Motor neuron (in vitro differentiated cells): ENCODE data around the gene OR7G3. TPM values are rescaled to one million over a fixed set of nuclear protein-coding genes. Genes with fewer than 3 reads are reported as not detected.

Source experiments
- ATAC-seq, 8 experiments: fragments of 200-7000 bp; cut with Tn5 transposase; replicated peaks in 6 of 8; 2 replicates each; pipeline ENCODE4 v1.8.0; 2021; ENCODE audit warnings: mild to moderate bottlenecking in 8 of 8, moderate library complexity in 8 of 8
- H3K27ac ChIP-seq, 2 donors: fragments of 250-450 bp; sonication (Bioruptor Pico); 2 replicates each; pipeline ENCODE4 v1.9.0; 2021; ENCODE audit warnings: antibody characterized with exemption in 2 of 2, mild to moderate bottlenecking in 2 of 2, moderate library complexity in 1 of 2
- H3K4me1 ChIP-seq, 2 donors: fragments of 250-450 bp; sonication (Bioruptor Pico); replicated peaks in 1 of 2; 2 replicates each; pipeline ENCODE4 v1.6.1; 2021; ENCODE audit warnings: antibody characterized with exemption in 2 of 2, mild to moderate bottlenecking in 2 of 2, moderate library complexity in 1 of 2
- H3K4me3 ChIP-seq, 5 donors: fragments of 250-450 bp; sonication (Bioruptor Pico); 2 replicates each; pipeline ENCODE4 v1.9.0; 2021; ENCODE audit warnings: antibody characterized with exemption in 5 of 5, mild to moderate bottlenecking in 5 of 5, moderate library complexity in 4 of 5
- WGBS, 10 experiments: fragments of 450-650 bp; shearing (Covaris generic); methylation state at CpG; one replicate each; pipeline ENCODE4 v1.0.0; 2022; 5-methylcytosine and 5-hydroxymethylcytosine counted together
- in situ Hi-C, 9 experiments: fragments of 400-800 bp; cut with MboI; loops; one replicate each; pipeline ENCODE4 v1.15.0; 2021; ENCODE audit warnings: low sequenced_read_pairs in 9 of 9, low pct_unique_long_range_greater_than_20kb in 2 of 9; ENCODE audit not compliant: unreplicated experiment in 9 of 9
- total RNA-seq, 8 experiments: library from RNA; unstranded; fragments of 300-600 nt; gene quantifications; 2 replicates each; pipeline versions ENCODE4 v1.2.3 to v1.2.4, GENCODE V29; 2022

The OR7G3 gene
- not detected for total RNA-seq

DNA sequence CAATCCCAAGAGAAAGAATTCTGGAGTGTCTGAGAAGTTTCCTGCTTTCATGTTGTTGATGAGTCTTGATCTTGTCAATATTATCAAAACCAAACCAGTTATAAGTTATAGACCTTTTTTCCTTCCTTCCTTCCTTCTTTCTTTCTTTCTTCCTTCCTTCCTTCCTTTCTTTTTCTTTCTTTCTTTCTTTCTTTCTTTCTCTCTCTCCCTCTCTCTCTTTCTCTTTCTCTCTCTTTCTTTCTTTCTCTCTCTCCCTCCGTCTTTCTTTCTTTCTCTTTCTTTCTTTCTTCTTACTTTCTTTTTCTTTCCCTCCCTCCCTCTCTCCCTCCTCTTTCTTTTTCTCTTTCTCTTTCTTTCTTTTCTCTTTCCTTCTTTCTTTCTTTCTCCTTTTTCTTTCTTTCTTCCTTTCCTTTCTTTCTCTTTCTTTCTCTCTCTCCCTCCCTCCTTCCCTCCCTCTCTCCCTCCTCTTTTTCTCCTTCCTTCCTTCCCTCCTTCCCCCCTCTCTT, at the start of gene OR7G3:
TSS of gene OR7G3 (minus strand) at position 51 of the 506 bp plus-strand sequence. CDS start at position 51, 0 bp downstream.
- no peak for ATAC-seq
- 4 to 42% methylated on average over 1 of the region's 1 CpG; no CpG with 5 or more reads in 8 of the 10 experiments for WGBS, 10 experiments
- Histone ChIP-seq H3K4me3 (no peak within 1 kb of the TSS), H3K4me1 (no peaks in the 10 kb centered on the region), H3K27ac (no peak within 1 kb of the TSS)
- in situ Hi-C loops, result loop anchor here in 2 of 9 experiments (25.0 kb wide), 2 partner anchors 310 to 685 kb away; partner anchors contain the start of genes FBXL12 (in 1 of the 2) and ZNF266 (in 1 of the 2)

DNA sequence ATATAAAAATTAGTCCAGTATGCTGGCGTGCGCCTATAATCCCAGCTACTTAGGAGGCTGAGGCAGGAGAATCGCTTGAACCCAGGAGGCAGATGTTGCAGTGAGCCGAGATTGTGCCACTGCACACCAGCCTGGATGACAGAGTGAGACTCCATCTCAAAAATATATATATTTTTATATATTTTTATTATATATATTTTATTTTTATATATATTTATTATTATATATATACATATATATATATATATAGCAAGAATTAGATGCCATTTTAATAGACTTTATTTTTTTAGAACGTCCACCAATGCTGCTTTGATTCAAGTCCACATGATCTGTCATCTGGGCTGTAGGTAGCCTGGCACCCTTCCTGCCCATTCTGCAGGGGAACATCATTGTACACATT, 48.6 kb upstream of the OR7G3 start:
- Histone ChIP-seq H3K4me1 (no peaks in the 10 kb centered on the region), H3K27ac (no peak overlapping the region), H3K4me3 (no peak overlapping the region)
- ATAC-seq, result no peak
- WGBS, 10 experiments, result 50 to 91% (median 72%) methylated on average over 1 to 5 of the region's 5 CpGs; no CpG with 5 or more reads in 1 of the 10 experiments
- in situ Hi-C loops, result no loop called here

DNA sequence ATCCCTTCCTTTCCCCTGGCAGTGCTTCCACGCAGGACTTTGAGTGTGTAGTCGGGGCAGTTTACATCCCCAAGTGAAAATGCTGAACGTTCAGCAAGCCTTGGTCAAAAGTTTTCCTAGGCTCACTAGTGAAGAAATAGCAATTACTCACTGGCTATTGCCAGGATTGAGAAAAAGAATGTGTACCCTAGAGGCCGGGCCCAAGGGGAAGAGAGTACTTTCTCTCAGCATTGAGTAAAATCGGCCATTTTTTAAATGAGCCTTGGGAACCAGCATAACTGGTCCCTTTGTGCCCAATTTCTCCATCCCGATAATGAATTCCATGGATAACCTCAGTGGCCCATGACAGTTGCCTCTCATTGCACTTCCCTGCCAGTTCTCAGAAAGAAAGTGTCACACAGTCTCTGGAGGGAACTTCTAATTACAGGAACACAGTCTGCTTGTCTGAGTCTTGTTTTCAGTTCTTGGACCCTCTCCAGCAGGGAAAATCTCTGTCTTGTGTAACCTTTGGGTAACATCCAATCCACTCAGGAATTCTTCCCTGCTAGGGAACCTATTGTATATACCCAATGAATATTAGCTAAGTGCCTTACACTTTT, 44.7 kb upstream of the OR7G3 start:
- H3K4me3 ChIP-seq, result no peak overlapping the region
- WGBS, 10 experiments, result 20 to 100% (median 83%) methylated on average over 1 to 5 of the region's 6 CpGs; no CpG with 5 or more reads in 1 of the 10 experiments
- H3K27ac ChIP-seq, result no peak overlapping the region
- no peaks in the 10 kb centered on the region for H3K4me1 ChIP-seq
- in situ Hi-C loops, result no loop called here
- no peak for ATAC-seq

GRCh38 chr19:9166846-9167245, 40.1 kb upstream of the OR7G3 start:
- H3K4me1 ChIP-seq, result no peaks in the 10 kb centered on the region
- no peak overlapping the region for H3K27ac ChIP-seq
- no peak for ATAC-seq
- WGBS, 10 experiments, result 10 to 100% (median 84%) methylated on average over 2 to 4 of the region's 4 CpGs; no CpG with 5 or more reads in 2 of the 10 experiments
- H3K4me3 ChIP-seq, result no peak overlapping the region
- in situ Hi-C loops, result no loop called here

DNA sequence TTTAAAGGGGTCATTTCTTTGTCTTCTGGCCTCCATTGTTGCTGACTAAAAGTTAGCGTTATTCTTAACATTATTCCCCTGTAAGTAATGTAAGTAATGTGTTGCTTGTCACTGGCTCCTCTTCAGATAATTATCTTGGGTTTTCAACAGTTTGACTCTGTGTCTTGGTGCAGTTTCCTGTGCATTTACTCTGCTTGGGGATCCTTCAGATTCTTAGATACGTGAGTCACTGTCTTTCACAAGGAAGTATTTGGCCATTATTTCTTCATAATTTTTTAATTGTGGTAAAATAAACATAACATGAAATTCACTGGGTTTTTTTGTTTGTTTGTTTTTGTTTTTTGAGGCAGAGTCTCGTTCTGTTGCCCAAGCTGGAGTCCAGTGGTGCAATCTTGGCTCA, 38.5 kb upstream of the OR7G3 start:
- Histone ChIP-seq H3K4me1 (no peaks in the 10 kb centered on the region), H3K27ac (no peak overlapping the region), H3K4me3 (no peak overlapping the region)
- ATAC-seq, result no peak
- in situ Hi-C loops, result no loop called here
- WGBS, 10 experiments, result 90 to 100% (median 100%) methylated on average over 1 to 3 of the region's 3 CpGs; no CpG with 5 or more reads in 2 of the 10 experiments

GRCh38 chr19:9161427-9161826, 34.7 kb upstream of the OR7G3 start:
- no peak for ATAC-seq
- in situ Hi-C loops, result no loop called here

DNA sequence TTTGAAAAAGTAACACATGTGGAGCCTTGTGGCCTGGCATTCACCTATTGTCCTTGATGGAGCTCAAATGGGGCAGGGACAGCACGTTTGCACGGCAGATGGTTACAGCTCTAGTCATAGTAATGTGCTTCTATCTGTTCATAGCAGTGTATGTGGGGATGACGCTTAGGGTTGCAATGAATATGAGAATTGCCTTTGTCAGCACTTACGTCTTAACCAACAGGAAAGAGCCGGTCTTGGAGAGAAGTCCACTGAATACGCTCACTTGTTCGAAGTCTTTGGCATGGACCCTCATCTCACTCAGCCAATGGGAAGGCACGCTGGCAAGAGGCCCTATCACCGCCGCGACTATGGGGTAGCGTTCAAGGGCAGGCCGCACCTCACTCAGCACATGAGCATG, 33.1 kb upstream of the OR7G3 start:
- no peak for ATAC-seq
- H3K4me3 ChIP-seq, result no peak overlapping the region
- no peaks in the 10 kb centered on the region for H3K4me1 ChIP-seq
- H3K27ac ChIP-seq, result no peak overlapping the region
- in situ Hi-C loops, result no loop called here
- 85 to 100% (median 100%) methylated on average over 1 to 10 of the region's 13 CpGs; no CpG with 5 or more reads in 4 of the 10 experiments for WGBS, 10 experiments

More at GRCh38 chr19:9161427-9161826, 34.7 kb upstream of the OR7G3 start:
- Histone ChIP-seq H3K27ac (no peak overlapping the region), H3K4me3 (no peak overlapping the region), H3K4me1 (no peaks in the 10 kb centered on the region)
- WGBS, 10 experiments, result 94 to 100% (median 96%) methylated on average over 1 to 10 of the region's 12 CpGs; no CpG with 5 or more reads in 3 of the 10 experiments

DNA sequence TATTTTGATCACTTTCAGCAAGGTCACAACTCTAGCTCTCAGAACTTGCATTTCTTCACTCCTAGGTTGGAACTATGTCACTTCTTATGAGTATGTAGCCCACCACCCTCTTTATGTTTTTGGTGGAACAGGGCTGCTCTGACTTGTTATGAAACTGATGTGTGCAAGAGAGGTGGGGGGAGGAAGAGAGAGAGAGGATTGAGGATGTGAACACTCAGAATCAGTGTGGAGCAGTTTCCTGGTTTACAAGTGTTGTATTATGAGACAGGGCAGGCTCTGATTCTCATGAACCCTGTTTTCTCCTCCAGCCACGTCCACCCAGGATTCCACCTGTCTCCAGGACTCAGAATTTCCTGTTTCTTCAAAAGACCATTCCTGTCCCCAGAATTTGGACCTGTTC, 29.6 kb upstream of the OR7G3 start:
- in situ Hi-C loops, result no loop called here
- H3K27ac ChIP-seq, result no peak overlapping the region
- no peak for ATAC-seq
- H3K4me3 ChIP-seq, result no peak overlapping the region
- whole genome bisulfite sequencing, 10 experiments, result 50 to 100% methylated on average over 1 of the region's 1 CpG; no CpG with 5 or more reads in 8 of the 10 experiments
- no peaks in the 10 kb centered on the region for H3K4me1 ChIP-seq

GRCh38 chr19:9155591-9155990, 28.8 kb upstream of the OR7G3 start:
- H3K27ac ChIP-seq, result no peak overlapping the region
- WGBS, 10 experiments, result 86 to 100% (median 95%) methylated on average over 2 to 4 of the region's 4 CpGs
- in situ Hi-C loops, result no loop called here

GRCh38 chr19:9151367-9151766, 24.6 kb upstream of the OR7G3 start:
- Histone ChIP-seq H3K27ac (no peak overlapping the region), H3K4me1 (no peaks in the 10 kb centered on the region), H3K4me3 (no peak overlapping the region)
- in situ Hi-C loops, result no loop called here
- ATAC-seq, result no peak
- 80 to 100% (median 97%) methylated on average over 2 to 5 of the region's 5 CpGs; no CpG with 5 or more reads in 1 of the 10 experiments for WGBS, 10 experiments

More at GRCh38 chr19:9155591-9155990, 28.8 kb upstream of the OR7G3 start:
- H3K4me3 ChIP-seq, result no peak overlapping the region
- ATAC-seq, result no peak
- H3K4me1 ChIP-seq, result no peaks in the 10 kb centered on the region

GRCh38 chr19:9150650-9151049, 23.9 kb upstream of the OR7G3 start:
- Histone ChIP-seq H3K27ac (no peak overlapping the region), H3K4me3 (no peak overlapping the region), H3K4me1 (no peaks in the 10 kb centered on the region)
- no peak for ATAC-seq
- 90 to 100% (median 98%) methylated on average over 1 to 5 of the region's 5 CpGs; no CpG with 5 or more reads in 2 of the 10 experiments for WGBS, 10 experiments
- in situ Hi-C loops, result no loop called here

DNA sequence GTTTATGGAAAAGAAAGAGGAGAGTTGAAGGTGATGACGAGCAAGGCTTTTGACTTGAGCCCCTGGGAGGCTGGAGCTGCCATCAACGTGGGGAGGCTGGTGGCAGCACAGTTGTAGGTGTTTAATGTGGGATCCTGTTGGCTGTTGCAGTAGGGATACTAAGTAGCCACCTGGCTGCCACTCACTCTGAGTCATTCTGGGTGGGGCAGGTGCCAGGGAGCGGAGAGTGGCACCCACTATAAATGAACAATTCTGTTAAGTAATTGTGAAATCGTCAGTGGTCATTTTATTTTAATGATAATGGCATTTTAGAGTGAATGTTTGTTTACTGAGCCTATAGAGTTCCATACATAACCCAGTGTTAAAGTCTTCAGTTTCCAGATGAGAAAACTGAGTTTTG, 23.2 kb upstream of the OR7G3 start:
- WGBS, 10 experiments, result 50 to 100% (median 100%) methylated on average over 1 to 4 of the region's 4 CpGs; no CpG with 5 or more reads in 2 of the 10 experiments
- in situ Hi-C loops, result loop anchor here in 2 of 9 experiments (25.0 kb wide), 2 partner anchors 287 to 662 kb away; partner anchors contain the start of genes FBXL12 (in 1 of the 2) and ZNF266 (in 1 of the 2)
- Histone ChIP-seq H3K4me3 (no peak overlapping the region), H3K4me1 (no peaks in the 10 kb centered on the region), H3K27ac (no peak overlapping the region)
- no peak for ATAC-seq

DNA sequence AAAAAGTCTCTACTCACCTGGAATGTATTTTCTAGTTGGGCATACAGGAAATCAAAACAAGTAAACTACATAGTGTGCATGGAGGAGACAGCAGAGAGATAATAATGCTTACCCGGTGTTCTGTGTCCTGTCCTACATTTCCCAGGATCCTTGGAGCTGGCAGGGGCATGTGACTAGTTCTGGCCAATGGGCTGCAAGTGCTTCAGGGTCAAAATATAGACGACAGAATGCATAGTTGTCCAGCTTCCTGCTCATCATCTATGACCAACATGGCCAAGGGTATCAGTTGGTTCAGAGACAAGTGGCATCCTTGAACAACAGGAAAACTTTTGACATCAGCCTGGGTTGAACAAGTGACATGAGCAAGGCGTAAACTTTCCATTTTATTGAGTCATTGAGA, 21.9 kb upstream of the OR7G3 start:
- ATAC-seq, result no peak
- Histone ChIP-seq H3K27ac (no peak overlapping the region), H3K4me1 (no peaks in the 10 kb centered on the region), H3K4me3 (no peak overlapping the region)
- in situ Hi-C loops, result loop anchor here in 2 of 9 experiments (25.0 kb wide), 2 partner anchors 289 to 664 kb away; partner anchors contain the start of genes FBXL12 (in 1 of the 2) and ZNF266 (in 1 of the 2)
- 90 to 100% (median 100%) methylated on average over 1 to 3 of the region's 3 CpGs; no CpG with 5 or more reads in 1 of the 10 experiments for WGBS, 10 experiments
